NCI-H748 treated with DMSO at 0.1 percent for 48 hours (cell line): ENCODE measurements around the gene PREP.
"Not testable (repeated sequence)": the region's sequence is repeated elsewhere in the genome, so short reads cannot be mapped to it uniquely, and the experiment has no call there.

Source experiments
- DNase-seq: peaks from one replicate; lab custom pipeline; 2025; lab: John Stamatoyannopoulos, UW

The PREP gene

GRCh38 chr6:105269390-105269789 is 133.5 kb downstream of the PREP start:
- DNase-seq = no peak

- DNase-seq = no peak
Measured at GRCh38 chr6:105263685-105264610, 138.9 kb downstream of the PREP start.

- peak; percentile 88 for DNase-seq
Measured at GRCh38 chr6:105259913-105260889, 142.7 kb downstream of the PREP start.

DNA sequence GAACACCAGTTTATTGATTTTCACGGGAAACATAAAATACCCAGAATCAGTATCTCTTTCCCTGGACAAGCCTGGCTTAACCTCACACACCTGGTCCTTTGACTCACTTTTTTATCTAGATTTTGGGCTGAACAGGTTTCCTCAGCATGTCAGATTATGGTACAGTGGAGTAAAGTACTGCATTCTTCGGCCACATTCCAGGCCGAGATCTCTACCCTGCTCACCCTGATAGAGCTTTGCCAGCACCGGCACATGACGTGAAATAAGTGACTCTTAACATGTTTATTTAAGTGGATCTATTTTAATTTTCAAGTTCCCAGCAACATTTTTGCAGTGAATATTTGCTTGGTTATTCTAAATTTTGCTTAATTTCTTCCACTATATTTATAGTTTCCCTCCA is 144.1 kb downstream of the PREP start:
- DNase-seq = no peak

DNA sequence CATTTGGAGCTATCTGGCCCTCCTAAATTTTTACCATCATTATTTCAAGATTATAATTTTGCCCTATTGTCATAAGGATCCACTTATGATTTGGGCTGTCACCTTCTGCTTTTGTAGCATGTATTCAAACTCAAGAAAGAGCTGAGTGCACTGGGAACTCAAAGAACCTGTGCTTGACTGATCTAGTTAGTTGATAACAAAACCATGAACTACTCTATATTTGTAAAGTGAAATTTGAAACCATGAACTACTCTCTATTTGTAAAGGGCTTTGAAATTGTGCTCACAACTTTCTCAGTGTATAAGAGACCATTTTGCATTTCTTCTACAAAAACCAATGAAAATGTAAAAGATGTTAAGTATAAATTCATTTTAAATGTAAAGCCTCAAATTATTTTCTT is 145.5 kb downstream of the PREP start:
- no peak for DNase-seq

GRCh38 chr6:105256619-105257018 is 146.3 kb downstream of the PREP start:
- no peak for DNase-seq

GRCh38 chr6:105253787-105254186 is 149.1 kb downstream of the PREP start:
- DNase-seq = no peak

- DNase-seq = no peak
Measured at GRCh38 chr6:105251689-105252088, 151.2 kb downstream of the PREP start.

GRCh38 chr6:105250533-105250932 is 152.3 kb downstream of the PREP start:
- DNase-seq = no peak

GRCh38 chr6:105243487-105243886 is 159.4 kb downstream of the PREP start:
- DNase-seq = no peak

DNA sequence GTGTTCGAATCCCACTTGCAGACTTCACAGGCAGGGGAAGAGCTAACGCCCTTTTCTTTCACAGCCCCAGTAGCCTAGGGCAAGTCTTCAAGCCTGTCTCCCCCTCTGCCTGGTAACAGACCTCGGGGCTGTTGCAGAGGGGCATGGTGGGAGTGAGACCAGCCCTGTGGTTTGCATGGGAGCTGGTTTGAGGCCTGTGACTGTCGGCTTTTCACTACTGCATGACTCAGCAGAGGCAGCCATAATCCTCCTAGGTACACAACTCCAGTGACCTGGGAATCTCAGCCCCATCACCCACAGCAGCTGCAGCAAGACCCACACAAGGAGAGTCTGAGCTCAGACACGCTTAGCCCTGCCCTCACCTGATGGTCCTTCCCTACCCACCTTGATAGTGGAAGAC is 167.7 kb downstream of the PREP start:
- no peak for DNase-seq

DNA sequence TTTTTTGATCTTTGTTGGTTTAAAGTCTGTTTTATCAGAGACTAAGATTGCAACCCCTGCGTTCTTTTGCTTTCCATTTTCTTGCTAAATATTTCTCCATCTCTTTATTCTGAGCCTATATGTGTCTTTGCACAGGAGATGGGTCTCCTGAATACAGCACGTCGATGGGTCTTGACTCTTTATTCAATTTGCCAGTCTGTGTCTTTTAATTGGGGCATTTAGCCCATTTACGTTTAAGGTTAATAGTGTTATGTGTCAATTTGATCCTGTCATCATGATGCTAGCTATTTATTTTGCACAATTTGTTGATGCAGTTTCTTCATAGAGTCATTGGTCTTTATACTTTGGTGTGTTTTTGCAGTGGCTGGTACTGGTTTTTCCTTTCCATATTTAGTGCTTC is 171.1 kb downstream of the PREP start:
- not testable (repeated sequence) for DNase-seq
